RPMI7951 (cell line): ENCODE measurements around the gene MLLT10. TPM values are rescaled to one million over a fixed set of nuclear protein-coding genes. Genes with fewer than 3 reads are reported as not detected.

Experiments
- DNase-seq: peaks from one replicate; pipeline ENCODE4 v3.0.0-alpha.2; 2012; ENCODE audit warnings: low read depth
- total RNA-seq: library from RNA; depleted of rRNA; stranded (reverse); fragments of >200 nt; shearing (Covaris generic); gene quantifications from 2 replicates; pipeline ENCODE4 v1.2.3, GENCODE V29; 2014

MLLT10 gene
- total RNA-seq, 1 experiment from 2014 or later, result 42.1 TPM

DNA sequence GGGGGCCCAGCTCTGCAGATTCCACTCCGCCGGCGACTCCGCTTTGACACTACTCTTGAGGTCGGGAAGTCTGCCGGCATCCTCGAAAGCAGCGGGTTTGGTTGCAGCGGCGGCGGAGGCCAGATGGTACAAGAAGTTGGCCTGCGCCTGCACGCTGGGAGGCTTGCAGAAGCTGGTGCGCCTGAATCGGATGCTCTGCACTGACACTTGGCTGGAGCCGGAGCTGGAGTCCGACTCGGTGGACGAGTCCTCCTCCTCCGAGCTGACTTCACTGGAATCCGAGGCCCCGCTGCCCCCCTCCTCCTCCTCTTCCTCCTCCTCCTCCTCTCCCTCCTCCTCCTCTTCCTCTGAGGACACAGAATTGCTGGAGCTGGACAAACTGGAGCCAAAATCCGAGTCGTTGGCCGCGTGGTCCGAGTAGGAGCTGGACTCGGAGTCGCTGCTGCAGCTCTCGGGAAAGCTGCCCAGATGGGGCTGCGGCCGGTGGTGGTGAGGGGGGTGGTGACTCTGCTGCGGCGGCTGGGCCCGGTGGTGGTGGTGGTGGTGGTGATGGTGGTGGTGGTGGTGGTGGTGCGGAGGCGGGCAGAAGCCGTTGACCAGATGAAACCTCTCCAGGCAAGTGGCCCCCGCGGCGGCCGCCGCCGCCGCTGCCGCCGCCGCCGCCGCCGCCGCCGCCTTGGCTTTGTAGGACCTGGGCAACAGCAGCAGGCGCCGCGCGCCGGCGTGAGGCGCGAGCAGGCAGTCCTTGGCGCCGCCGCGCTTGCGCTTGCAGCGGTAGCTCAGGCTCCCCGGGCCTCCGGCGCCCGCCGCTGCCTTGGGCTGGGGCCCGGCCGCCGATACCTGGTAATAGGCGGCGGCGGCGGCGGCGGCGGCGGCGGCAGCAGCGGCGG is 17.5 kb upstream of the MLLT10 start:
- DNase-seq, result peak; percentile 72

DNA sequence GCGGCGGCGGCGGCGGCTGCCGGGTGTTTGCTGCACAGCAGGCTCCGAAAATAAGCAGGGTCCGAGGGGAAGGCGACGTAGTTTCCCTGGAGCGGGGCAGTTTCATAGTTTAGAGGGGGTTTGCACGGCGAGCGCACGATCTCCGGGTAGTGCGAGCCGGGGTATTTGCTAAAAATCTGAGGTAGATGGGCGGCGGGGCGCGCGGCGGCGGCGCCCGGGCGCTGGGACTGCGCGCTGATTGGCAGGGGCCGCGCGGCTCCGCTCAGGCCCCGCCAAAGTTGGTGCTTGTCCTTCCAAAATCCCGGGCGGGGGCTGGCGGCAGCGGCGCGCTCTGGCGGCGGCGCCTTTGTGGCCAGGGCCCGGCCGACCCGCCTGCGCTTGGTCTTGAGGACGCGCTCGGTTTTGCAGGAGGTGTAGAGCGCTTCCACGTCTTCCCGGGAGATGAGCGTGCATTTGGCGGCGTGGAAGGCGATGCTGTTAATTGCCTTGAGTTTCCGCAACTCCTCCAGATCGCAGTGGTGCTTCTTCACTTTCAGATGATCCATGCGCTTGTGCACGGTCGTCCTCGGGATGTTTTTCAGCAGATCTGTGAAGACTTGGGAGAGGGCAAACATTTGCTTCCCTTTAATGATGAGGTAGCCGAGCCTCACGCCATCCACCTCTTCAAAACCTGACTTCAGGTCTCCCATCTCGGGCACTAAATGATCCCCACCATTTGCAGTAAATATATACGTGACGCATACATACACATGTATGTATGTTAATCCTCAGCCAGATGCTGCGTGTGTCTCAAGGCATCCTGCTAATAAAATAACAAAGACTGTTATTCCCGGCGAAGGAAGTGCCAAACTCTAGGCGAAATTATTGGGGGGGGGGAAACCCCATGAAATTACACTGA is 16.6 kb upstream of the MLLT10 start:
- DNase-seq, result peak; percentile 77

- peak; percentile 43 for DNase-seq
These were observed 15.8 kb upstream of the MLLT10 start for GRCh38 chr10:21518149-21518640.

- peak; percentile 24 for DNase-seq
These were observed 15.2 kb upstream of the MLLT10 start for GRCh38 chr10:21518641-21519396.

DNA sequence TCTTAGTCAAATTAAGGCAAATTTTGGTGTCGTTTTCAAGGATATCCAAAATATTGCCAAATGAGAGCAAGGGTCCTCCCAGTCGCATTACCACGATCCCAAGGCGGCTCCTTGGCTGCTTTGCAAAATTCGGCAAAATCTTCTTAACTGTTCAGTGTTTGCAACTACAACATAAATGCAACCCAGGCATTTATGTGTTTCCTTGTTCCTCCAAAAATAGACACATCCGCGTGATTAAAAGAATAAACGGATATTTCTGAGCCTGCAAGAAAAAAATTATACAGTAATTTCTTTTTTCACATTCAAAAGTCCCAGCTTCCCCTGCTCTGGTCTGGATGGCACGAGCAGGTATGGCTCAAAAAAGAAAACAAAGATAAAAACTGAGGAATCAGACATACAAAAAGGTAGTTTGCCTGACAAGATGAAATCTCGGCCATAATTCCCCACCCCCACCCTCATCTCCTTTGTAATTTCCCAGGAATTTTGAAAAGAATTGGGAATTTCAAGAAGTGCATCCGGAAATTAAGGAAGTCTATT is 14.6 kb upstream of the MLLT10 start:
- no peak for DNase-seq

DNA sequence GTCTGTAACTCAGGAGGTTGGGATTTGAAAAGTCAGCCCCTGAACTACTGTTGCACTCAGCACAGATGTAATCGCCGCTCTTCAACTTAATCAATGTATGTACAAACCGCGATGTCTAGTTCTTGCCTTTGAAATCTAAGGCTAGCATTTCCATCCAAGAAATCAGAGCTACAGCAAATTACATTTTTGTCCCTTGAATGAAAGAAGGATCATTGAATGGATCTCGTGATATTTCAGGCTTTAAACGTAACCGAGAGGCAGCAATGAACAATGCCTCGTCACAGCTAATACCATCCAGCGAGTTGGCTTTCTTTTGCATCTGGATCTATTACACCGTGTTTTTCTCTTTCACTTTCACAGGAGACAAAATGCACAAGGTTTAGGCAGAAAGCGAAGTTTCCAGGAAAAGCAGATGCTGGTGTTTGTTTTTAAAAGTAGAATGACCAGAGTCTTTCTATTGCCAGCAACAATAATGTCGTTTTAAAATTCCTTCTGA is 14.0 kb upstream of the MLLT10 start:
- DNase-seq, result peak; percentile 77

DNA sequence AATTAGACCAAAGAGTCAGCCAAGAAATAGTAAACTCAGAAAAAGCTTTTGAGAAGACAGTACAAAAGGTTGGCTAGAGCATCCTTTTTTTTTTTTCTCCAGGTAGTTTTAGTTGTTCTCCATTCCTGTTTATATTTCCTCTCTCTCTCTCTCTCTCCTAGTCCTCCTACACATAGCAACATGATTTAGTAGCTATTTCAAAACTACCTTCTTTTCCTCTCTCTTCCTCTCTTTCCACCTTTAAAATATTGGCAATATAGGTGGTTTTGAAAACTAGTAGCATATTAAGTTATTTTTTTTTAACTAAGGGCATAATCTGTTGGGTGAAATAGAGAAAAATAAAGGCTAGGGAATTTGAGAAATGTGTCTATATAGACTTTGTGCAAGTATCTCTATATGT is 13.5 kb upstream of the MLLT10 start:
- no peak for DNase-seq

DNA sequence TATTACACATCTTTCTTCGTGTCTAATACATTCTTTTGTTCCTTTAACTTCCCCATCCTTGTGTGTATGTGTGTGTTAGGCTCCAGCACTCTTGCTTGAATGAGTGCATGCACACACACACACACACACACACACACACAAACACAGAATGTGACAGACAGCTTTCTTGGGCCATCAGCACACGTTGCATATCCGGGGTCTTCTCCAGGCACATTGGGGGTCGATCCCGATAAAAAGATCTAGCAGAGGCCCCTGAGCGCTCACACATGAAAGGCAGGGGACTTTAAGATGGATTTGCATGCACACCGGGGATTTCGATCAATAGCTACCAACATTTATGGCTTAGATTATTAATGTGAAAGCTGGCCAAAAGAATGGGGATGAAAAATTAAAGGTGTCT is 13.1 kb upstream of the MLLT10 start:
- DNase-seq, result no peak

DNA sequence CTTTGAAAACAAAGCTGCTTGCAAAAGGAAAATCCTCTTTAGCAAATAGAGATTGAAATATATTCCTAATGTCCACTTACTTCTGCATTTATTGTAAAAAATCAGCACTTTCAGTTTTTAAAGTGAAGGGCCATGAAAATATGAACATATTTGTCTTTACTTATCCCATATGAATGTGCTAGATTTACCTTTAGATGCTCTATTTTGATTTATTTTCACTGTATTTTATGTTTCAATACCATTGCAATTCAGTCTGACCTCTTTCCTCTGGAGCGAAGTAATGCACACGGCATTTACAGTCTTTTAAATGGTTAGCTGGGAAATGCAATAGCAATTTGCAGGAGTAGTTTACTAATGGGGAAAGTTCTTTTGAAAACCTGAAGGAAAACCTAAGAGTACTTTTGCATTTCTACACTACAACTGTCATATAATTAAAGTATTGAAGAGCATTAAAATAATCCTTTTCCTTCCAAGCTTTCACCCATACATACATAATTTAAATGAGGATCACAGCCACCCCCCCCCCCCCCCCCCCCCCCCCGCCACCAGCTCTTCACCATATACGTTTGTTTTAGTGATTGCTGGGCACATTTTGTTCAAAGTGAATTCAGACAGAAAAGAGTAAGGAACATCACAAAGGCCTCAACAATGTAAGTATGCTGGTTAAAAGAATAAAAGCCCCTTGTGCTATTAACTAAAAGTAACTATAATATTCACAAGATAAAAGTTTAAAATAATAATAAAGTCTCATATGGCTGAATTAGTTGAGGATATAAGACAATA is 12.1 kb upstream of the MLLT10 start:
- no peak for DNase-seq

- no peak for DNase-seq
These were observed 11.2 kb upstream of the MLLT10 start for GRCh38 chr10:21522631-21523406.

DNA sequence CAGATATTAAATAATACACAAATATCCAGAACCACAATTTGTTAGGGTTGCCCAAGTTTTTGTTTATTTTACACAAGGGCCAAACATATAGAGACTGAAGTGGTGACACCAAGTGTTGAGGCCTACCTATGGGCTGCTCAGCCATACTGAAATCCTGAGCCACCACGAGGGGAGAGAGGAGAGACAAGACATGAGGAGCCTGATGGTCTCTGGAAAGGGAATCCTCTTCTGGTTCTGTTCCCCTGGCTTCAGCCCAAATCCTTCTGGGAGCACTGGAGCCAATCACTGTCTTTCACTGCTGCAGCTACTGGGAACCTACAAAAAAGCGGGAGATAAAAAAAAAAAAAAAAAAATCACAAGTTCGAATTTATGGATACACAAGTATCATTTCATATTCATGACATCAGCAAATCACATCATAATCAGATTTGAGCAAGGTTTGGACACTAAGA is 10.4 kb upstream of the MLLT10 start:
- peak; percentile 55 for DNase-seq

DNA sequence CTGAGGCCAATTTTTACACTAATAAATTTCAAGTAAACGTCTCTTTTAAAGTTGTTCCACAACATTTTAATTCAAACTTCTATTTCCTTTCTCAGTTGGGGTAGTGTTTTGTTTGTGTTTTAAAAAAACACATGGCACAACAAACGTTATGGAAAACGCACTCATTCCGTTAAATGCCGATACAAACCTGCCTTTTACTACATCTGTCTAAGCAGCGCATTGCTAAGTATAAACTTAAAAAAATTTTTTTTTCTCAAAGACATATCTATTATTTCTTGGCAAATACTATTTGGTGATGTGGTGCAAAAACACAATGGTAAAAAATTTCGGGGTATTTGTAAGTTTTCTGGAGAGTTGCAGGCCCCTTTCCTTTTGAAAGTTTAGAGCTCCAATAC is 9.9 kb upstream of the MLLT10 start:
- DNase-seq, result no peak

DNA sequence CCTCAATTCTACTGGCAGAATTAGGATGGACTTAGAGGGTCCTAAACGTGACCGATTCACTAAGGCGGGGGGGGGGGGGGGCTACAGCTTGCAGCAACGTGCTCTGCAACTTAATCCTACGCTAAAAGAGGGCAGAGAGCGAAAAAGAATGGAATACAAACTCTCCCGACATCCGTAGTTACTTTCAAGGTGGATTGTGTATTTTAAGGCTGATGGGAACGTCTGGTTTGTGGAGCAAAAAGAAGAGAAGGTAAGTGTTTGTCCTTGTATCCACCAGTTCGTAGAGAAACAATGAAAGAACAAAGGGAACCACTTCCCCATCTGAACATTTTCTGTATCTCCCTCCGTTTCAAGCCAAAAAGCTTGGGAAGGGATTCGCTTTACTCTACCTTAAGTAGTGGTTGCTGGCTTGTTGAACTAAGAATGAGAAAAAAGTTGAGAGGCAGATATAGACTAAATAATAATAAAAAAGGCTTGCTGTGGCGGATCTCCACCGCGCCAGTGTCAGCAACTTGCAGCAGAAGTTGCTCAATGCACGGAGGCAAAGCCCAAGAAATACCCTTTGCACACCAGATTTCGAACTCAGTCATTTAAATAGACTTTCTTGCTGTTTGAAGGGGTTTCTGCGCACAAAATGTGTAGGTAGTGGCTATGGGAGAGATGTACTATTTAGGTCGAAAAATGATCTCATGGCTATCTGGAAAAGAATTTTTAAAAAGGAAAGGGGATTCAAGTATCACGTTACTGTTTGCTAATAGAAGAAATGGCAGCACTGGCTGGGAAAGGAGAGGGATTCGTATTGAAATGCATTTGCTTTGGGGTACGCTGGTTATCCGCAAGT is 9.3 kb upstream of the MLLT10 start:
- DNase-seq, result peak; percentile 34

DNA sequence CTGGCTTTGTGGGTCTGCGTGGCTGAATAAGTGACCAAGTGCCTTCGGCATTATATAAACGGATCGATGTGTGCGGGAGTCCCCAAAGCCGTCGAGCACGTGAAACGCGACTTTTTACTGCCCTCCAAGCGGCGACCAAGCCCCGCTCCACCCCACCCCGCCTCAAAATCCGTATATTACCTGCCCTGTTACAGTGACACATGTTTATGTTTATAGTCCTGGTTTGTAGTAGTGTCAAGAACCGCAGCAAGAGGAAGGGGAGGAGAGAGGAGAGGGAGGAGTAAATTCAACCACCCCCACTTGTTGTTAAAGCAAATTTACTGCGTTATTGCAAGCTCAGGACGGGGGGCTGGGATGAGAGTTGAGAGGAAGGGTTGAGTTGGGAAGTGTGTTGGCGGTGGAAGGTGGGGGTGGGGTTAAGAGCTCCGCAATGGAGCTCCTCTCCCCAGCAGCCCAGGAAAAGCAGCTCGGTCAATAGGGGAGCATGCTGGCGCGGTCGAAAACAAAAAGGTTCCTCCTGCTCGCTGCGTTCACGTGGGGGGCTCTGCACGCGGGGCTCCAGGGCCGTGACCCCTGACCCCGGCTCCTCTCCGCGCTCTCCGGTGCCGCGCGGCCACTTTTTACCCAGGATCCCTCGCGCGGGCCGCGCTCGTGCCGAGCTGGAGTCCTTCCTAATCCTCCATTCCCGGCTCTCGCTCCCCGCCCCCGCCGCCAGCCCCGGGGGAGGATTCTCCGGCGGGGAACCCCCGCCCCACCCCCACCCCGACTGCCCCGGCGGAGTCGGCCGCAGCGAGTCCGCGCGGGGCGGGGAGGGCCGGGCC is 8.5 kb upstream of the MLLT10 start, which contains the start of gene SKIDA1:
Gene SKIDA1, minus strand, starts transcription at position 316 of the 821 bp plus-strand sequence. CDS start 7,860 bp downstream, outside the sequence.
- DNase-seq, result peak; percentile 89

GRCh38 chr10:21526188-21526859 is 7.7 kb upstream of the MLLT10 start:
- peak; percentile 88 for DNase-seq

GRCh38 chr10:21526860-21527597 is 7.0 kb upstream of the MLLT10 start:
- peak; percentile 82 for DNase-seq
